Measurements from ENCODE around the gene TMEM119.
"Not testable (repeated sequence)": the region's sequence is repeated elsewhere in the genome, so short reads cannot be mapped to it uniquely, and the experiment has no call there.

The TMEM119 gene

DNA sequence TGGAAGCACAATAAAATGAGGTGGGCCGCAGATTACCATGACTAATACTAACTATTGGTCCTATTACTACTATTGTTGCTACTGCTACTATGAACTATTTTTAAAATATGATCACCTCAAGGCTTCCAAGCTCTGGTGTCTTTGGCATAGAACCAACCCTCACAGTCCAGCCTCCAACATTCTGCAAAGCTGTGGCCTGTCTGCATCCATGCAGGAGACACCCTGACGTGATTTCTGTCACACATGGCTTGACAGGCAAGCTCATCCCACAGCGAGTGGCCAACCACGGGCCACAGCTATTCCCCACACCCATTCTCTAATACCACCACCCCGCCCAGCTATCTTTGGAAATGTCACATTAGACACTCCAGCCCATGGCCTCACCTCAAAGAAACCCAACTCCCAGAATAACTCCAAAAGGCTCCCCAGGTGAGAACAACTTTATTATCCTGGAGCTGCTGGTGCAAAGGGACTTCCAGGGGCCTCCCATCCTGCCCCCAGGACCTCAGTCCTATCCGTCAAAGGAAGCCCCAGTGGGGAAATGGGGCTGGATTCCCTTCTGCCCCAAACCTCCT, 21.1 kb downstream of the TMEM119 start:
- in situ Hi-C loops (cut with HindIII; ENCODE audit: low pct_ligation_motif_present, low pct_unique_long_range_greater_than_20kb, low sequenced_read_pairs) = no loop called here
- DNase-seq = peak; percentile 57

DNA sequence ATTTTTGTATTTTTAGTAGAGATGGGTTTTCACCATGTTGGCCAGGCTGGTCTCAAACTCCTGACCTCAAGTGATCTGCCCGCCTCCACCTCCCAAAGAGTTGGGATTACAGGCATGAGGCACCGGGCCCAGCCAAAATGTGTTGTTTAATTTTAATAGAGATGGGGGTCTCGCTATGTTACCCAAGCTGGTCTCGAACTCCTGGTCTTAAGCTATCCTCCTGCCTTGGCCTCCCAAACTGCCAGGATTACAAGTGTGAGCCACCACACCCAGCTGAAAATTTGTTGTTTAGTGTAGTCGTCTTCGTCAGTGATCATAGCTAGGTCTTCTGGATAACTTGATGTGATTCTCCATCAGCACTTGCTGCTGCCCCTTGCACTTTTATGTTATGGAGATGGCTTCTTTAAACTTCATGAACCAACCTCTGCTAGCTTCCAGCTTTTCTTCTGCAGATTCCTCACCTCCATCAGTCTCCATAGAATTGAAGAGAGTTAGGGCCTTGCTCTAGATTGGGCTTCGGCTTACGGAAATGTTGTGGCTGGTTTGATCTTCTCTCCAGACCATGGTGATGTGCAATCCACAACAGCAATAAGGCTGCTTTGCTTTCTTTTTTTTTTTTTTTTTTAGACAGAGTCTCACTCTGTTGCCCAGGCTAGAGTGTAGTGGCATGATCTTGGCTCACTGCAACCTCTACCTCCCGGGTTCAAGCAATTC, 22.5 kb downstream of the TMEM119 start:
- no peak for DNase-seq
- in situ Hi-C loops (cut with HindIII; ENCODE audit: low pct_ligation_motif_present, low pct_unique_long_range_greater_than_20kb, low sequenced_read_pairs) = no loop called here

DNA sequence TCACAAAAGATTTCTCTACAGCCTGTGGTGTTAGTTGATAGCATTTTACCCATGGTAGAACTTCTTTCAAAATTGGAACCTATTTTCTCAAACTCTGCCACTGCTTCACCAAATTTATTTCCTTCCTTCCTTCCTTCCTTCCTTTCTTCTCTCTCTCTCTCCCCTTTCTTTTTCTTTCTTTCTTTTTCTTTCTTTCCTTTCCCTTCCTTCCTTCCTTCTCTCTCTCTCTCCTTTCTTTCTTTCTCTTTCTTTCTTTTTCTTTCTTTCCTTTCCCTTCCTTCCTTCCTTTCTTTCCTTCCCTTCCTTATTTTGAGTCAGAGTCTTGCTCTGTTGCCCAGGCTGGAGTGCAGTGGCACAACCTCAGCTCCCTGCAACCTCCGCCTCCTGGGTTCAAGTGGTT, 23.6 kb downstream of the TMEM119 start:
- DNase-seq; in situ Hi-C loops (cut with HindIII; ENCODE audit: low pct_ligation_motif_present, low pct_unique_long_range_greater_than_20kb, low sequenced_read_pairs): not testable (repeated sequence)

DNA sequence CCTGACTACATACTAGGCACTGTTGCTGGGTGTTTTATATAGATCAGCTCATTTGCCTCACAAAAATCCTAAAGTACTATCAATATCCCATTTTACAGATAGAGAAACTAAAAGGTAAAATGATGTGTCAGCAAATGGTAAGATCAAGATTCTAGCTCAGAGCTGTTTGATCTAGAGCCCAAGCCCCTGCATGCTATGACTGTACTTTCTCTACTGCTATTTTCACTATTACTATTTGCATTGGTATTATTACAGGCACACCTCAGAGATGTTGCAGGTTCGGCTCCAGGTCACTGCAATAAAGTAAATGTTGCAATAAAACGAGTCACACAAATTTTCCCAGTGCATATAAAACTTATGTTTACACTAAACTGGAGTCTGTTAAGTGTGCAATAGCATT, 24.6 kb downstream of the TMEM119 start:
- DNase-seq = no peak
- in situ Hi-C loops (cut with HindIII; ENCODE audit: low pct_ligation_motif_present, low pct_unique_long_range_greater_than_20kb, low sequenced_read_pairs) = no loop called here

DNA sequence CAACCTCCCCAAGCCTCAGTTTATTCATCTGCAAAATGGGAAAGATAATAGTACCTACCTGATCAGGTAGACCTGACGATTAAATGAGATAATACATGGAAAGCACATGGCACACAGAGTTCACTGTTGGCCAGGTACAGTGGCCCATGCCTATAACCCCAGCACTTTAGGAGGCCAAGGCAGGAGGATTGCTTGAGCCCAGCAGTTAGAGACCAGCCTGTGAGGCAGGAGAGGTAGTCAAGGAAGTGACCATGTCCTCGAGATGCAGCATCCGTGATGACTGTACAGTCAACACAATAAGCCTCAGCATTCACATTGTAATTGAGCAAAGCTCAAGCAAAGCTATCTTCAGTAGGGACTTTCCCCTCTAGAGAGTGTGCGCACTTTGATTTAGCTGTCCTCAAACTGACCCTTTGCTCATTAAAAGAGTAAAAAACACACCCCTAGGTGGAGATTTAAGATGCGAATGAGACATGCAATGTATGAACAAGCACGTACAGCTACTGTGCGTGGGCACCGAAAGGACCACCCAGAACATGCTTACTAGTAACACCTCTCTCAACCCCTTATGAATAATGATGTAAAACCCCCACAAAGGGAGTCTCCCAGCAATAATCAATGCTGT, 25.6 kb downstream of the TMEM119 start:
- no peak for DNase-seq
- in situ Hi-C loops (cut with HindIII; ENCODE audit: low pct_ligation_motif_present, low pct_unique_long_range_greater_than_20kb, low sequenced_read_pairs) = no loop called here

DNA sequence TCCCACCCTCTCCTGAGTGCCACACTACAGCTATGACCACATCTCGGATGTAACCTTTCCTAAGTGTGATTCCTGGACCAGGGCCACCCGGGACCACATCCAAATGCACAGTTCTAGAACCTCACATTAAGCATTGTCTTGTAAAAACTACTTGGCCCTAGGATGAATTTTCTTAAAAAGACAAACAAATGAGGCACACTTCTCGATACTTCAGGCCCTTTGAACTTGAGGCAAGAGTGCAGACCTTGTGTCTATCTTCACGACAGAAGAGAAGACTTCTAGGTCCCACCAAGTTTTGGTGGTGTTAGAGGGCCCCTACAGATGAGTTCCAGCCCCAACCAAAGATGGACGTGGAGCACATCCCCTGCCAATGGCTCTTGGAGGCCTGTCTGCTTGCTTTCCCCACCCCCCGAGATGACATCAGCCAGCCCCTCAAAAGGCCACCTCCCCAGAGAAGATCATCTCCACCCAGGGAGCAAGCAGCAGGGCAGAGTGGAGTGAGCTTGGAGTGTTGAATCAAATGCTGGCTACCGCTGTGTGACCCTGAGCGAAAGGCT, 26.2 kb downstream of the TMEM119 start:
- in situ Hi-C loops (cut with HindIII; ENCODE audit: low pct_ligation_motif_present, low pct_unique_long_range_greater_than_20kb, low sequenced_read_pairs) = no loop called here
- DNase-seq = no peak

DNA sequence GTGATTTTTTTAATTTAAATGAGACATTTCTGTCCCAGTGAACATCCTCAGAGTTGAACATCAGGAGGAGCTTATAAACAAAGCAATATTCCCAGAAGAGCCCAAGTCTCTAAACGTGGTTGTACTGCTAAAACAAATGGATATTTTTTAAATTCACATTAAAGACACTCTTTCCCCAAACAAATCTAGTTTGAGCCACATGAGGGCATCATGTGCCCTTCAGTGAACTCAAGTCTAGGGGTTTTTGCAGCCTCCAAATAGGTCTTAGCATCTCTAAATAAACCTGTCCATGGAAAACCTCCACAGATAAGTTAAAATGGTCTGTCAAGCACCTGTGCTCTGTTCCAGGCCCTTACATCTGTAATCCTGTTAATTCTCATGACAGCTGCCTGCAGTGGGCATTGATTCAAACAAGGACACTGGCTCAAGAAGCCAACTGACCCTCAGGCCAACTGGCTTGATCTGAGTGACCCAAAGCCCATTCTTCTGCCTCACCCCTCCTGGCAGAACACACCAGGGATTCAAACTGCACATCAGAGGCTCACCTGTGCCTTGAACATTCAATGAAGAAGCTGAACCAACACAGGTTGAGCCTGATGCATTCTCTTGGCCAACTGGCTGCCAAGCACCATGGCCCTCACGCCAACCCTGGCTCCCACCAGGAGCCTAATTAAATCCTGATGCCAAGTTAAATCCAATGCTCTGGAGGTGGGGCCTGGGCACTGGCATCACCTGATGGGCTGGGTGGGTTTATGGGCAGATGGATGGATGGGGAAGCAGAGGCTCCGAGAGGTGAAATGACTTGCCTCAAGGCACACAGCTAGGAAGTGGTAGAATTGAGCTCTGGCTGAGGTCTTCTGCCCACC, 26.9 kb downstream of the TMEM119 start:
- in situ Hi-C loops (cut with HindIII; ENCODE audit: low pct_ligation_motif_present, low pct_unique_long_range_greater_than_20kb, low sequenced_read_pairs) = no loop called here
- DNase-seq = peak; percentile 67

DNA sequence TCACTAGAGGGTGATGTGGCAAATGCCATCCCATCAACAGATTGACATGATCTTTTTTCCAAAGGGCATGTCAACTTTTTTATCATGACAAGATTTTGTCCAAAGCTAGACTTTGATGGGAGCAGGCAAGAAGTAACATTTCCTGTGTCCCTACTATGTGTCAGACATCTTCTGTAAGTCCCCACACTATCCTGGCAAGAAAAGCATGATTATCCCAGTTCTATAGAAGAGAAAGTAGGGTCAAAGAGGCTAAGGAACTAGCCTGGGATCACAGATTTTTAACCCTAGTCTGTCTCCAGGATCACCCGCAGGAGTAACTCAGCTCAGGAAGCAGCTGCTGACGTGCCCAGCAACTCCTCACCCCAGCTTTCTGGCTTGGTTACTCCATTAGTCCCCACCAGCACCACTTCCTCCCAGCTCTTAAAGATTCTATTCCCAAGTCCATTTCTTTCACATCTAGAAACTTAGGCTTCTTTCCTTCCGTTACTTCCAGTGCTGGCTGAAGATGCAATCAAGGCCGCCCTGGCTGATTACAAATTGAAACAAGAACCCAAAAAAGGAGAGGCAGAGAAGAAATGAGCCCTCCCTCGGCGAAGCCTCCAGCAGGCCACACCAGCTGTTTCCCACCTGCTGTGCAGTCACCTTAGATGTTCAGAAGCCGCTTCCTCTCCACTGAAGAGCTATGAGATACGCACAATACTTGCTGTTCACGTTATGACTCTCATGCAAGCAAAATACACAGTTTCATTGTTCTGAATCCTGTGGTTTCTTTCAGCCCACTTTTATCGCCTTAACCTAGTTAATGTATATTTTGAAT, 29.3 kb downstream of the TMEM119 start:
- in situ Hi-C loops (cut with HindIII; ENCODE audit: low pct_ligation_motif_present, low pct_unique_long_range_greater_than_20kb, low sequenced_read_pairs) = no loop called here
- DNase-seq = no peak

DNA sequence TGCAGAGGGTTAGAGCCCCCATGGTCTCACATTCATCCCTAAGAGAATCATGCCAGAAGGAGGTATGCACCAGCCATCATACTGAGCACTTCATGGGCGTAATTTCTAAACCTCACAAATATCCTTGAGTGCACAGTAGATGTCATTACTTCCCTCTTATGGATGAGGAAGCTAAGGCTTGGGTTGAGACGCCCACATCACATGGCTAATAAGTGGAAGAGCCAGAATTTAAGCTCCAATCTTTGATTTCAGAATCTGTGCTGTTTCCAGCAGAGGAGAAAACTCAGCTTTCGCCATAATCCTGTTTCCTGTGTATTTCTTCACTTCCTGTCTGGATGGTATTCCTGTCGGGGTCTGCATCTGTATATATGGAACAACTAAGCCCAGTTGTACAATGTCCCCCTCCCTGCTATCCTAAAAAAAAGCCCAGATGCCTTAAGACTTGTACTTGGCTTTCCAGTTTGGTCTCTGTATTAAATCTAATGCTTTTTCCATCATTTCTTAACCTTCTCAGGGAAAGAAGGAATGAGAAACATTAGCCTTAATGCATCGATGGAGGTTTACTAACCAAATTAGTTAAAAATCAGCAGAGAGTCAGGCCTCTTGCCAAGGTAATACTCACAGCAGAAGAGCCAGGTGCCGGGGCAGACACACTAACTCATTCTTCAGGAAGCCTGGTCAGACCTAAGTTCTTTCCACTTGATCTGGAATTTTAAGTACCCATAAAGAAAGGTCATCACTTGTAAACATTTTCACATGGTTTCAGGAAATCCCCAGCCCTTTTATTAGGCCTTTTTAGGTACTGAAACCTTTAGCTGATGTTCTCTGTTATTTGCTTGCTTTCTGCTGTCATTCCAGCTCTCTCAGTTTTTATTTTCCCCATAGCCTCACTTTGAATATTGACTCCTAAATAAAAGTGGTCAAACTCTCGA, 30.2 kb downstream of the TMEM119 start:
- peak; percentile 96 for DNase-seq
- in situ Hi-C loops (cut with HindIII; ENCODE audit: low pct_ligation_motif_present, low pct_unique_long_range_greater_than_20kb, low sequenced_read_pairs) = no loop called here

DNA sequence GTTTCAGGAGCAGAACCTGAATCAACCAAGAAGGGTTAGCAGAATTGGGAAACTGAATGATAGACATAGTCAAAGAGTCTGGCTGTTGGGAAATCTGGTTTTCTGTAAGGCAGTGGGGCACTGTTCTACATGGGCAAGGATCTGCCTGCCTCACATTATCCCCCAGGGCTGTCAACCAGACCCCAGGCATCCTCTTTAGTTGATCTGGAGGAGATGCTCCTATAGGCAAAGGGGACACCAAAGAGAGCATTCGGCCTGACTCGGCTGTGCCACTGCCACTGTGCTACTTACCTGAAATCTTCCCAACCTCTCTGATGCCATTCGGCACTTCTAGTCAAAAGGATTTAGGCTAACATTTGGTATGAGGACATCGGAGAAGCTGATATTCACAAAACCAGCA, 31.4 kb downstream of the TMEM119 start:
- in situ Hi-C loops (cut with HindIII; ENCODE audit: low pct_ligation_motif_present, low pct_unique_long_range_greater_than_20kb, low sequenced_read_pairs) = no loop called here

DNA sequence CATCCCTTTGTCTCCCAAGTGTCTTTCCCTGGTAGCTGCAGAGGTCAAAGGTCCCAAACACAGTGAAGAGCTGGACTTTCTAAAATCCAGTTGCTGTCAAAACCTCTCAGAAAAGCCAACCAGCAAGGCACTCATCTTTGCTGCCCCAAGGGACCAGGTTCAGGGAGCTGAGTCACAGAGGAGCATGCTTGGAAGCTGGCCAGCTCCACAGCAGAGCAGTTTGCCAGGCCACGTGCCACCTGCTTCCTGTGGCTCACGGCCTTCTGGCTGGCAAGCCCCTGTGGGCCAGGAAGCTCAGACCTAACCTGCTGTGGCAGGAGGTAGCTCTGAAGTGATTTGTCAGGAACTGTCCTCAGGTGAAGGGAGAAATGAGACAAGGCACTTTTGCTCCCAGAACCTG, 31.9 kb downstream of the TMEM119 start:
- in situ Hi-C loops (cut with HindIII; ENCODE audit: low pct_ligation_motif_present, low pct_unique_long_range_greater_than_20kb, low sequenced_read_pairs) = no loop called here
- DNase-seq = peak; percentile 98

More for the DNA sequence above, 31.4 kb downstream of the TMEM119 start:
- DNase-seq = no peak

DNA sequence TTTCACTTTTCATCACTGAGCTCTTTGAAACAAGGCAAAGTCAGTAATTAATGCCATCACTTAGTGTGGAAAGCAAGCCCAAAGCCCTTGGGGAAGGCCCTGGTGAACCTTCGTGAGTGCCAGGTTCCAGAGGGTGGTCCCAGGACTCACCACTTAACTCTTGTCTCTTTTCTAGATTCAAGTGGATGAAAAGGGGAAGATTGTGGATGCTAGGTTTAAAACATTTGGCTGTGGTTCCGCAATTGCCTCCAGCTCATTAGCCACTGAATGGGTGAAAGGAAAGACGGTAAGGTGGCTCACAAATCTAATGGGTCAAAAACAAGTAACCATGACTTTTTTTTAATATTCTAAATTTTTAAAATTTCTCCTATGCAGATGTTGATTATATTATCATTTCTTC, 32.7 kb downstream of the TMEM119 start:
- no peak for DNase-seq
- in situ Hi-C loops (cut with HindIII; ENCODE audit: low pct_ligation_motif_present, low pct_unique_long_range_greater_than_20kb, low sequenced_read_pairs) = no loop called here

DNA sequence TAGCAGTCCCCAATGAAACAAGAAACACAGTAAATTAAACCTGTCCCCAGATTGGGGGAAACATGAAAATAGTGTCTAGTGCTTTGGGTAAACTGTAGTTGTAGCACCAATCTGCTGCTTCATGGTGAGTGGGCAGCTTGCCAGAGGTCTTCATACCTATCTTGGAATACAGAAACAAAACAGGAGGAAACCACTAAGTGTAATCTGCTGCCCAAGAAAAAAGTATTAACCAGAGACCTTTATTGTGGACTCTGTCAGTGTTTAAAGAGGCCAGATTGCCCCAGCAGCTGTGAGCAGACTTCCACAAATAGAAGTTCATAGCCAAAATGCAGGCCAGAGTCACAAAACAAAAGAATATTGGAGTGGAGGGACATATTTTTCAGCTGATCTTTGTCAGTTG, 33.2 kb downstream of the TMEM119 start:
- no peak for DNase-seq
- in situ Hi-C loops (cut with HindIII; ENCODE audit: low pct_ligation_motif_present, low pct_unique_long_range_greater_than_20kb, low sequenced_read_pairs) = no loop called here

DNA sequence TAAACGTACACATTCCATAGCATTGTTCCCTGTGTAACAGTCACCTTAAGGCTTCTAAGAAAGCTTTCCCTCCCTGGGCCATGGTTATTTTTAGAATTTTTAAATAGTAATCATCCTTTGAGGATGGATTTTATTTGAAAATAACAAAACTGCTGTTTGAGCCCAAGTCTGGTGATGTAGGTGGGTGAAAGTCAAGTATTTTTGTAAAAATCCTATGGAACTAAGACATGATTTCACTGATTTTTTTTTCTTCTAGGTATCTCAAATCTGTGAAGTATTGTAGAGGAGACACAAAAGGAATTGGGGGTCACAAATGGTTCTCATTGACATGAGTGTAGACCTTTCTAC, 34.1 kb downstream of the TMEM119 start:
- in situ Hi-C loops (cut with HindIII; ENCODE audit: low pct_ligation_motif_present, low pct_unique_long_range_greater_than_20kb, low sequenced_read_pairs) = no loop called here
- no peak for DNase-seq

DNA sequence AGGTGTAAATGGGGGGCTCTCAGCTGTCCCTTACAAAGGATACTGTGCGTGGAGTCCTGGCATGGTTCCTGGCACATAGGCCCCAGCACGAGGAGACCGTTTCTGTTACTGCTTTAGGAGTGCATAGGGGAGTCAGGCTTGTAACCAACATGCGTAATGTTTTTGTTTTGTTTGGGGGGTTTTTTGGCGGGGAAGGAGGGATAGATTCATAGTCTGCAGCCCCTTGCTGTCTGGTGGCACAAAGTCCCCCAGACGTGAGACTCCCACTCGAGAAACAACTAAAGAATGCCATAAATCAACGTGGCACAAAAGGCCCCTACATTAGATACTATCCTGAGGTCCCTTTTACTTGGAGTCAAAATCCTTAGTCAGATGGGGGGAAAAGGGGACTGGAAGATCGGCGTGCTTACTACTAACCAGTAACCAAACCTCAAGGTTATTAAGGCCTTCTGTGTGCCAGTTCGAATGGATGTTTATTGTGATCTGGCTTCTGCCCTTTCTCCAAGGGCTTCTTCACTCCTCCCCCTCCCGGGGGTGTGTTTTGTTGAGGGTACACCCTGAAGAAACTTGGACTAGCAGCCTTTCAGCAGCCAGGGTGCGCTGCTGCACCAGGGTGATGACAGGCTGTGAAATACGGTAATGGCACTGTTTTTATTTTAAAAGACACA, 34.6 kb downstream of the TMEM119 start:
- in situ Hi-C loops (cut with HindIII; ENCODE audit: low pct_ligation_motif_present, low pct_unique_long_range_greater_than_20kb, low sequenced_read_pairs) = no loop called here
- peak; percentile 98 for DNase-seq

DNA sequence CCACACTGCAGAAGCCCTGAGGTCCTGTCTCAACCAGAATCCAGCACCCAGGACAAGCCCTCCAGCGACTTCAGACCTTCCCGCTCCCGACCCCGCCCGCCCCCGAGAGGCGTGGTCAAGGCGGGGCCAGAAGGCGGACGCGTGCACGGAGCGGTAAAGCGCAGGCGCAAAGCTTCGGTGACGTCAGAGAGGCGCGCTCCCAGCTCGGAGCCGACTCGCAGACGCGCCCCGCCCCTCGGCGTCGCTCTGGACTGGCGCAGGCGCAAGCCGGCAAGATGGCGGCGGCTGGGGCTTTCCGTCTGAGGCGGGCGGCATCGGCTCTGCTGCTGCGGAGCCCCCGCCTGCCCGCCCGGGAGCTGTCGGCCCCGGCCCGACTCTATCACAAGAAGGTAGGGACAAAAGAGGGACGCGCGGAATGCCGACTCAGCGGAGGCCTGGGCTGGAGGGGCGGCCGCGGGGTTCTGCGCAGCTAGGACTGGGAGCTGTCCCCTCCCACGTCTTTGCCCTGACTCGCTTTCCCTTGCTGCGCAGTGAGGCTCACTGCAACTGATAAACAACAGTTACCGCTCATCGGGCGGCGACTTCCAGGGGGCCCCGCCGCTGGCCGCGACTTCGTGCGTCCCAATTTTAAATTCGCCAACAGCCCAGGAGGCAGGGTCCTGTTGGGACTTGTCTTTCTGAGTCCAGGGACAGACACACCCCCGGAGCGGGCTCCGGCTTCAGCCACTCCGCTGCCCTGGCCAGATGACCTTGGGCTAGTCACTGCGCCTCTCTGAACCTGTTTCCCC, 35.3 kb downstream of the TMEM119 start, which contains the start of gene ISCU:
Gene ISCU, plus strand, starts transcription at position 249 of the 788 bp plus-strand sequence. Its CDS starts 27 bp downstream, at position 276.
- in situ Hi-C loops (cut with HindIII; ENCODE audit: low pct_ligation_motif_present, low pct_unique_long_range_greater_than_20kb, low sequenced_read_pairs) = no loop called here

More for the DNA sequence above, 35.3 kb downstream of the TMEM119 start, which contains the start of gene ISCU:
- DNase-seq = peak; percentile 99
